Smooth muscle cell (in vitro differentiated cells): ENCODE data around the gene MGRN1. TPM values are rescaled to one million over a fixed set of nuclear protein-coding genes. Genes with fewer than 3 reads are reported as not detected.
"Not testable (repeated sequence)": the region's sequence is repeated elsewhere in the genome, so short reads cannot be mapped to it uniquely, and the experiment has no call there.

Experiments used
- DNase-seq: peaks from one replicate; lab custom pipeline; 2025; ENCODE audit not compliant: unreplicated experiment; lab: John Stamatoyannopoulos, UW
- H2AFZ ChIP-seq: fragments of 200-600 bp; sonication (generic); 2 replicates; pipeline ENCODE4 v1.6.0; 2016; ENCODE audit warnings: antibody characterized with exemption, low read depth, mild to moderate bottlenecking
- H3F3A ChIP-seq: fragments of 200-600 bp; sonication (generic); 2 replicates; pipeline ENCODE4 v1.6.0; 2017; ENCODE audit warnings: antibody characterized with exemption, low read depth
- H3K27ac ChIP-seq: fragments of 200-600 bp; sonication (generic); 2 replicates; pipeline ENCODE4 v1.5.1; 2016; ENCODE audit warnings: low read depth, mild to moderate bottlenecking
- H3K27me3 ChIP-seq: fragments of 200-600 bp; sonication (generic); 2 replicates; pipeline ENCODE4 v1.6.1; 2016; ENCODE audit warnings: low read depth, mild to moderate bottlenecking
- H3K36me3 ChIP-seq: fragments of 200-600 bp; sonication (generic); 2 replicates; pipeline ENCODE4 v1.5.1; 2016; ENCODE audit warnings: low read depth
- H3K4me1 ChIP-seq: fragments of 200-600 bp; sonication (generic); 2 replicates; pipeline ENCODE4 v1.5.1; 2016; ENCODE audit warnings: low read depth
- H3K4me2 ChIP-seq: fragments of 200-600 bp; sonication (generic); 2 replicates; pipeline ENCODE4 v1.6.0; 2016; ENCODE audit warnings: mild to moderate bottlenecking
- H3K4me3 ChIP-seq: fragments of 200-600 bp; sonication (generic); 2 replicates; pipeline ENCODE4 v1.5.1; 2016; ENCODE audit warnings: mild to moderate bottlenecking
- H3K79me2 ChIP-seq: fragments of 200-600 bp; sonication (generic); 2 replicates; pipeline ENCODE4 v1.6.0; 2016; ENCODE audit warnings: low read depth, mild to moderate bottlenecking
- H3K9ac ChIP-seq: fragments of 200-600 bp; sonication (generic); 2 replicates; pipeline ENCODE4 v1.6.0; 2016; ENCODE audit warnings: low read depth
- H3K9me3 ChIP-seq: fragments of 200-600 bp; sonication (generic); replicated peaks from 2 replicates; pipeline ENCODE4 v1.5.1; 2016; ENCODE audit warnings: low read depth
- H4K20me1 ChIP-seq: fragments of 200-600 bp; sonication (generic); 2 replicates; pipeline ENCODE4 v1.6.0; 2016; ENCODE audit warnings: low read depth
- CTCF ChIP-seq: fragments of 200-600 bp; sonication (generic); IDR thresholded peaks from 2 replicates; pipeline ENCODE4 v1.5.1; 2017; ENCODE audit warnings: borderline replicate concordance, mild to moderate bottlenecking, antibody characterized with exemption; ENCODE audit not compliant: insufficient read depth, poor library complexity, severe bottlenecking
- WGBS: methylation state at CpG from one replicate; pipeline ENCODE4 v1.1.7; 2016; ENCODE audit warnings: low lambda C conversion rate; 5-methylcytosine and 5-hydroxymethylcytosine counted together
- polyA plus RNA-seq: library from polyadenylated mRNA; unstranded; fragments of >200 nt; fragmentation: Nextera tagmentation; extraction: Ambion mirVana; gene quantifications from 2 replicates; pipeline ENCODE4 v1.2.1, GENCODE V29; 2016
- total RNA-seq: library from RNA; depleted of rRNA; stranded (reverse); fragments of >200 nt; gene quantifications from 2 replicates; pipeline ENCODE4 v1.2.3, GENCODE V29; 2014

Gene MGRN1
- total and polyA plus RNA-seq, 2 experiments from 2014 or later = 22.0 to 23.2 TPM

GRCh38 chr16:4648917-4649316 lies 24.3 kb downstream of the MGRN1 start:
- Histone ChIP-seq H3F3A (no peaks in the 10 kb centered on the region), H4K20me1 (peaks cover 89% of the 10 kb centered on the region), H3K4me1 (no peaks in the 10 kb centered on the region), H3K4me2 (no peak overlapping the region), H2AFZ (no peak overlapping the region), H3K4me3 (no peak overlapping the region), H3K9me3 (no peaks in the 10 kb centered on the region), H3K27ac (no peak overlapping the region), H3K36me3 (no peaks in the 10 kb centered on the region), H3K9ac (no peak overlapping the region), H3K27me3 (no peaks in the 10 kb centered on the region), H3K79me2 (peaks cover 45% of the 10 kb centered on the region)
- DNase-seq = no peak
- 97% methylated on average over 13 of the region's 13 CpGs for WGBS
- TF ChIP-seq CTCF = no peak

GRCh38 chr16:4649744-4650442 lies 25.3 kb downstream of the MGRN1 start:
- no peak for TF ChIP-seq CTCF
- 97% methylated on average over 25 of the region's 25 CpGs for WGBS

GRCh38 chr16:4650443-4651074 lies 25.9 kb downstream of the MGRN1 start:
- peaks cover 89% of the 10 kb centered on the region for H4K20me1 ChIP-seq
- not testable (repeated sequence) for H3K4me1 ChIP-seq
- TF ChIP-seq CTCF = peak; percentile 72

More at GRCh38 chr16:4649744-4650442, 25.3 kb downstream of the MGRN1 start:
- no peak overlapping the region for H3K4me3 ChIP-seq
- no peaks in the 10 kb centered on the region for H3K9me3 ChIP-seq
- H3K27ac ChIP-seq = no peak overlapping the region
- H3K36me3 ChIP-seq = no peaks in the 10 kb centered on the region
- H3K79me2 ChIP-seq = peaks cover 35% of the 10 kb centered on the region
- H4K20me1 ChIP-seq = peaks cover 89% of the 10 kb centered on the region
- no peaks in the 10 kb centered on the region for H3F3A ChIP-seq
- H3K4me1 ChIP-seq = no peaks in the 10 kb centered on the region
- no peak for DNase-seq
- H3K4me2 ChIP-seq = no peak overlapping the region
- H3K9ac ChIP-seq = no peak overlapping the region
- no peak overlapping the region for H2AFZ ChIP-seq
- H3K27me3 ChIP-seq = no peaks in the 10 kb centered on the region

More at GRCh38 chr16:4650443-4651074, 25.9 kb downstream of the MGRN1 start:
- 93% methylated on average over 15 of the region's 15 CpGs for WGBS
- DNase-seq, H3K36me3 ChIP-seq, H3K4me2 ChIP-seq, H3K9ac ChIP-seq, H3K27ac ChIP-seq, H3F3A ChIP-seq, H3K4me3 ChIP-seq, H3K27me3 ChIP-seq, H3K9me3 ChIP-seq, H2AFZ ChIP-seq: not testable (repeated sequence)
- H3K79me2 ChIP-seq = peaks cover 28% of the 10 kb centered on the region
